MM.1S (cell line): ENCODE results near the gene MYO9B.
A peak's percentile ranks its signal among the peaks of the same experiment; 100 is the strongest.

ENCODE experiments used
- DNase-seq: peaks from one replicate; pipeline ENCODE4 v3.0.0-alpha.2; 2015
- H2AFZ ChIP-seq: fragments of 300-600 bp; sonication (generic); 2 replicates; pipeline ENCODE4 v1.6.0; 2016; ENCODE audit warnings: antibody characterized with exemption, low read length
- H3F3A ChIP-seq: fragments of 300-600 bp; sonication (generic); 2 replicates; pipeline ENCODE4 v1.6.1; 2016; ENCODE audit warnings: mild to moderate bottlenecking, antibody characterized with exemption, low read length, moderate library complexity, mixed read lengths; ENCODE audit not compliant: insufficient read depth
- H3K27ac ChIP-seq: fragments of 300-600 bp; sonication (generic); 2 replicates; pipeline ENCODE4 v1.5.1; 2016; ENCODE audit warnings: mild to moderate bottlenecking, low read length
- H3K27me3 ChIP-seq: fragments of 300-600 bp; sonication (generic); replicated peaks from 2 replicates; pipeline ENCODE4 v1.6.0; 2016; ENCODE audit warnings: low read length; ENCODE audit not compliant: insufficient read depth
- H3K36me3 ChIP-seq: fragments of 300-600 bp; sonication (generic); replicated peaks from 2 replicates; pipeline ENCODE4 v1.6.1; 2016; ENCODE audit warnings: mild to moderate bottlenecking, low read length, mixed read lengths; ENCODE audit not compliant: insufficient read depth
- H3K4me1 ChIP-seq: fragments of 300-600 bp; sonication (generic); 2 replicates; pipeline ENCODE4 v1.6.1; 2016; ENCODE audit warnings: low read length, mixed read lengths
- H3K4me2 ChIP-seq: fragments of 300-600 bp; sonication (generic); 2 replicates; pipeline ENCODE4 v1.6.0; 2016; ENCODE audit warnings: low read depth, low read length
- H3K4me3 ChIP-seq: fragments of 300-600 bp; sonication (generic); 2 replicates; pipeline ENCODE4 v1.5.1; 2016; ENCODE audit warnings: low read length, mixed read lengths
- H3K79me2 ChIP-seq: fragments of 300-600 bp; sonication (generic); 2 replicates; pipeline ENCODE4 v1.6.1; 2016; ENCODE audit warnings: mixed run types, low read length, mixed read lengths
- H3K9ac ChIP-seq: fragments of 300-600 bp; sonication (generic); 2 replicates; pipeline ENCODE4 v1.6.1; 2016; ENCODE audit warnings: low read length, mixed read lengths
- H3K9me2 ChIP-seq: fragments of 300-600 bp; sonication (generic); replicated peaks from 2 replicates; pipeline ENCODE4 v1.6.1; 2016; ENCODE audit warnings: mild to moderate bottlenecking, low read length, mixed read lengths; ENCODE audit not compliant: insufficient read depth
- H3K9me3 ChIP-seq: fragments of 300-600 bp; sonication (generic); replicated peaks from 2 replicates; pipeline ENCODE4 v1.6.1; 2016; ENCODE audit warnings: mild to moderate bottlenecking, low read length, mixed read lengths; ENCODE audit not compliant: insufficient read depth
- H4K20me1 ChIP-seq: fragments of 300-600 bp; sonication (generic); 2 replicates; pipeline ENCODE4 v1.6.1; 2016; ENCODE audit warnings: mild to moderate bottlenecking, low read length, moderate library complexity, mixed read lengths; ENCODE audit not compliant: insufficient read depth
- EZH2 ChIP-seq: fragments of 300-600 bp; sonication (generic); optimal IDR thresholded peaks from 2 replicates; pipeline ENCODE3; 2017; ENCODE audit warnings: low read depth, mild to moderate bottlenecking, antibody characterized with exemption, low read length, mixed read lengths
- EZH2phosphoT487 ChIP-seq: fragments of 300-600 bp; sonication (generic); IDR thresholded peaks from 2 replicates; pipeline ENCODE4 v1.6.1; 2018; ENCODE audit warnings: antibody characterized with exemption, low read length
- TF ChIP-seq, protein P1 (sequence below): fragments of 300-600 bp; sonication (generic); IDR thresholded peaks from 2 replicates; pipeline ENCODE4 v1.5.1; 2016; ENCODE audit warnings: antibody characterized with exemption, low read length, mixed read lengths

MYO9B gene

DNA sequence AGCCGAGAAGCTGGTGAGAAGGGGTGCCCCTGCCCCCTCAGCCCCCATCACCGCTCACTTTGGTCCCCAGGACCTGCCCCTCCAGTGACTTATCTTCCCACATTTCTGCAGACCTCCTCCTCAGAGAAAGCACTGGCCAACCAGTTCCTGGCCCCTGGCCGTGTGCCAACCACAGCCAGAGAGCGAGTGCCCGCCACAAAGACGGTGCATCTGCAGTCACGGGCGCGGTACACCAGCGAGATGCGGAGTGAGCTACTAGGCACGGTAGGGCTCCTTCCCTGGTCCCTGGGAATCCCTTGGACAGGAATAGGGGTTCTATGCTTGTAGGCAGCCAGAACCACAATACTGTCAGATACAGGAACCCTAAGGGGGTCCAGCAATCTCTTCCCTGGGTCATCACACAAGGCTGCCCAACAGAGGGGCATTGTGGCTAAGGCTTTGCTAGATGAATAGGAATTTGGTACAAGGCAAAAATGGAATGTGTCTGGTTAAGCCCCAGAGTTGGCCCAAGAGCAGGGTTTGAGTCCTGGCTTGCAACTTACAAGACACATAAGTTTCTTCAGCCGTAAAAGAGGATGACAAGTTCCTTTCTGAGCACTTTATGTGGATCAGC is 140.6 kb downstream of the MYO9B start:
- Histone ChIP-seq H3K4me2 (peak overlapping the region; percentile 92; the same call in 1 of the 2 replicates), H3K9me3 (no peaks in the 10 kb centered on the region), H3K27ac (no peak overlapping the region), H3K27me3 (no peaks in the 10 kb centered on the region), H3K36me3 (no peaks in the 10 kb centered on the region), H3K9ac (no peak overlapping the region), H3K4me3 (peak overlapping the region; percentile 79; the same call in 1 of the 2 replicates), H4K20me1 (no peaks in the 10 kb centered on the region), H3F3A (peaks cover 7% of the 10 kb centered on the region; the same call in 1 of the 2 replicates), H3K4me1 (peaks cover 8% of the 10 kb centered on the region; the same call in 1 of the 2 replicates), H2AFZ (peak overlapping the region; percentile 77; the same call in 1 of the 2 replicates), H3K79me2 (0 out of 2 replicates have a peak, but pooled peaks cover 3% of the 10 kb centered on the region), H3K9me2 (no peaks in the 10 kb centered on the region)
- TF ChIP-seq EZH2phosphoT487 (no peak), EZH2 (no peak)
- TF ChIP-seq, protein P1, sequence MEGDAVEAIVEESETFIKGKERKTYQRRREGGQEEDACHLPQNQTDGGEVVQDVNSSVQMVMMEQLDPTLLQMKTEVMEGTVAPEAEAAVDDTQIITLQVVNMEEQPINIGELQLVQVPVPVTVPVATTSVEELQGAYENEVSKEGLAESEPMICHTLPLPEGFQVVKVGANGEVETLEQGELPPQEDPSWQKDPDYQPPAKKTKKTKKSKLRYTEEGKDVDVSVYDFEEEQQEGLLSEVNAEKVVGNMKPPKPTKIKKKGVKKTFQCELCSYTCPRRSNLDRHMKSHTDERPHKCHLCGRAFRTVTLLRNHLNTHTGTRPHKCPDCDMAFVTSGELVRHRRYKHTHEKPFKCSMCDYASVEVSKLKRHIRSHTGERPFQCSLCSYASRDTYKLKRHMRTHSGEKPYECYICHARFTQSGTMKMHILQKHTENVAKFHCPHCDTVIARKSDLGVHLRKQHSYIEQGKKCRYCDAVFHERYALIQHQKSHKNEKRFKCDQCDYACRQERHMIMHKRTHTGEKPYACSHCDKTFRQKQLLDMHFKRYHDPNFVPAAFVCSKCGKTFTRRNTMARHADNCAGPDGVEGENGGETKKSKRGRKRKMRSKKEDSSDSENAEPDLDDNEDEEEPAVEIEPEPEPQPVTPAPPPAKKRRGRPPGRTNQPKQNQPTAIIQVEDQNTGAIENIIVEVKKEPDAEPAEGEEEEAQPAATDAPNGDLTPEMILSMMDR: no peak
- DNase-seq: no peak

DNA sequence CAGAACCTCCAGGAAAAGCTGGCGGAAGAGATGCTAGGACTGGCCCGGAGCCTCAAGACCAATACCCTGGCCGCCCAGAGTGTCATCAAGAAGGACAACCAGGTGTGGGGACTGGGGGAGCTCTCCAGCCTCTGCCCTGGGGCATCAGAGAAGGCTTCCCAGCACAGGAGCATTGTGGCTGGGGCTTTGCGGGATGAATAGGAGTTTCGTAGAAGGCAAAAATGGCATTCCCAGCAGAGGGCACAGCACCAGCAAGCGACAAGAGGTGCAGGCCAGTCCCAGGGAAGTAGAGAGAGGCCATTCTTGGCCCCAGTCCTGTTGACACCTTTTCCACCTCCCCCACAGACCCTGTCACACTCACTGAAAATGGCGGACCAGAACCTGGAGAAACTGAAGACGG is 143.7 kb downstream of the MYO9B start:
- H3K9ac ChIP-seq: no peak overlapping the region
- H3K4me3 ChIP-seq: no peak overlapping the region
- no peak for TF ChIP-seq EZH2phosphoT487
- TF ChIP-seq EZH2: no peak
- TF ChIP-seq, protein P1: no peak
- no peak overlapping the region for H2AFZ ChIP-seq
- peaks cover 8% of the 10 kb centered on the region; the same call in 1 of the 2 replicates for H3K4me1 ChIP-seq
- peaks cover 7% of the 10 kb centered on the region; the same call in 1 of the 2 replicates for H3F3A ChIP-seq
- no peaks in the 10 kb centered on the region for H3K9me2 ChIP-seq
- H3K27me3 ChIP-seq: no peaks in the 10 kb centered on the region; the same call in 1 of the 2 replicates
- H4K20me1 ChIP-seq: no peaks in the 10 kb centered on the region
- H3K4me2 ChIP-seq: no peak overlapping the region
- H3K9me3 ChIP-seq: no peaks in the 10 kb centered on the region
- no peaks in the 10 kb centered on the region for H3K36me3 ChIP-seq
- H3K27ac ChIP-seq: no peak overlapping the region
- no peak for DNase-seq
- 0 out of 2 replicates have a peak, but pooled peaks cover 3% of the 10 kb centered on the region for H3K79me2 ChIP-seq

DNA sequence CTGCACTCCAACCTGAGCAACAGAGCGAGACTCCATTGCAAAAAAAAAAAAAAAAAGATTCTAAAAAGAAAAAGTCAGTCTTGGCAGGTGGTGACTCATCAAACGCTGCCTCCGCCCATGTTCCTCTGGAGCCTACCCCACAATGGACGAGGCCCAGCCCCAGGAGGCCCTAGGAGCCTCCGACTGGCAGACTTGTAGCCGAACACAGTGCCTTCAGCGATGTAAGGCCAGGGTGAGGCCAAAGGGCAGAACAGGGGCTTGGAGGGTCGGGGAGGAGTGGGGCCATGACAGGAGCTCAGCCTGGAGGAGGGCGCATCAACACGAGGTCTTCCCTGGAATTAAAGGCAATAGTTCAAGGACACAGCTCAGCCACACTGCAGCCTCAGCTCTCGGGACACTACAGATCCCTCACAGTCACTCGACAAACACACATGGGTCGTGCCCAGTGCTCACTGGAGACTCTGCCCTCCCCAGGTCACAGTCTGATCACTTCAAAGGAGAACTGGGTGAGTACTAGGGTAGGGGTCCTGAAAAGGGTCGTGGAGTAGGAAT is 144.7 kb downstream of the MYO9B start:
- no peak overlapping the region for H2AFZ ChIP-seq
- H3K9me3 ChIP-seq: no peaks in the 10 kb centered on the region
- H3K27ac ChIP-seq: no peak overlapping the region
- peaks cover 4% of the 10 kb centered on the region; the same call in 1 of the 2 replicates for H3K4me1 ChIP-seq
- H3K79me2 ChIP-seq: 0 out of 2 replicates have a peak, but pooled peaks cover 3% of the 10 kb centered on the region
- H3K4me3 ChIP-seq: no peak overlapping the region
- no peaks in the 10 kb centered on the region for H3K9me2 ChIP-seq
- no peaks in the 10 kb centered on the region for H3K36me3 ChIP-seq
- TF ChIP-seq, protein P1: no peak
- no peak for TF ChIP-seq EZH2
- TF ChIP-seq EZH2phosphoT487: no peak
- no peak overlapping the region for H3K9ac ChIP-seq
- no peaks in the 10 kb centered on the region; the same call in 1 of the 2 replicates for H3K27me3 ChIP-seq
- H3F3A ChIP-seq: peaks cover 7% of the 10 kb centered on the region; the same call in 1 of the 2 replicates
- H3K4me2 ChIP-seq: no peak overlapping the region
- H4K20me1 ChIP-seq: no peaks in the 10 kb centered on the region
- DNase-seq: no peak
